ENCODE measurements around the gene SLC39A11. TPM values are rescaled to one million over a fixed set of nuclear protein-coding genes. Genes with fewer than 3 reads are reported as not detected.

SLC39A11 gene
- total RNA-seq, 4 donors from 2014 or later = 55.1 to 123 (median 97.0) TPM

- Histone ChIP-seq H3K27me3 (no peaks in the 10 kb centered on the region), H3K4me3 (replicated peaks in 1 of 3) (no peak overlapping the region), H3K36me3 (no peaks in the 10 kb centered on the region), H3K27ac (no peak overlapping the region), H3K4me1 (no peaks in the 10 kb centered on the region), H3K9me3 (no peaks in the 10 kb centered on the region)
- no peak for DNase-seq
- TF ChIP-seq CTCF (IDR thresholded peaks at IDR 0.05) (peak in 1 of 6 experiments; percentile 11), POLR2A (IDR thresholded peaks at IDR 0.05) (no peak)
- WGBS, 2 donors = 98% methylated on average over 8 of the region's 8 CpGs
- intact Hi-C loops (cut with DNase I) = no loop called here
Observed at GRCh38 chr17:72877348-72877747, 215.1 kb downstream of the SLC39A11 start.

GRCh38 chr17:72876413-72876812, 216.1 kb downstream of the SLC39A11 start:
- H3K4me1 ChIP-seq = no peaks in the 10 kb centered on the region
- no peak for DNase-seq
- no peak overlapping the region for H3K27ac ChIP-seq
- no peaks in the 10 kb centered on the region for H3K36me3 ChIP-seq
- H3K27me3 ChIP-seq = no peaks in the 10 kb centered on the region
- 97 to 100% methylated on average over 1 of the region's 1 CpG for WGBS, 2 donors
- H3K4me3 ChIP-seq (replicated peaks in 1 of 3) = no peak overlapping the region
- no peak for TF ChIP-seq POLR2A (IDR thresholded peaks at IDR 0.05)
- no peak for TF ChIP-seq CTCF (IDR thresholded peaks at IDR 0.05)
- intact Hi-C loops (cut with DNase I) = no loop called here
- H3K9me3 ChIP-seq = no peaks in the 10 kb centered on the region

GRCh38 chr17:72875361-72875760, 217.1 kb downstream of the SLC39A11 start:
- no peaks in the 10 kb centered on the region for H3K4me1 ChIP-seq
- WGBS, 2 donors = 76 to 93% methylated on average over 5 of the region's 5 CpGs
- TF ChIP-seq CTCF (IDR thresholded peaks at IDR 0.05) = no peak
- no peak for TF ChIP-seq POLR2A (IDR thresholded peaks at IDR 0.05)
- H3K9me3 ChIP-seq = no peaks in the 10 kb centered on the region
- H3K36me3 ChIP-seq = no peaks in the 10 kb centered on the region
- no peak overlapping the region for H3K27ac ChIP-seq
- no peak overlapping the region for H3K4me3 ChIP-seq (replicated peaks in 1 of 3)
- intact Hi-C loops (cut with DNase I) = no loop called here
- no peaks in the 10 kb centered on the region for H3K27me3 ChIP-seq
- no peak for DNase-seq

GRCh38 chr17:72872396-72872795, 220.1 kb downstream of the SLC39A11 start:
- H3K27ac ChIP-seq = no peak overlapping the region
- no peak overlapping the region for H3K4me3 ChIP-seq (replicated peaks in 1 of 3)
- intact Hi-C loops (cut with DNase I) = no loop called here
- 86 to 97% methylated on average over 8 to 9 of the region's 9 CpGs for WGBS, 2 donors
- no peak for DNase-seq
- no peaks in the 10 kb centered on the region for H3K4me1 ChIP-seq
- TF ChIP-seq CTCF (IDR thresholded peaks at IDR 0.05) (no peak), POLR2A (IDR thresholded peaks at IDR 0.05) (no peak)
- H3K27me3 ChIP-seq = no peaks in the 10 kb centered on the region
- H3K36me3 ChIP-seq = no peaks in the 10 kb centered on the region
- no peaks in the 10 kb centered on the region for H3K9me3 ChIP-seq

GRCh38 chr17:72870367-72870985, 222.0 kb downstream of the SLC39A11 start:
- Histone ChIP-seq H3K4me3 (replicated peaks in 1 of 3) (no peak overlapping the region), H3K4me1 (no peaks in the 10 kb centered on the region), H3K27me3 (no peaks in the 10 kb centered on the region), H3K27ac (no peak overlapping the region), H3K9me3 (no peaks in the 10 kb centered on the region), H3K36me3 (no peaks in the 10 kb centered on the region)
- intact Hi-C loops (cut with DNase I) = no loop called here
- DNase-seq = no peak
- TF ChIP-seq POLR2A (IDR thresholded peaks at IDR 0.05) (no peak), CTCF (IDR thresholded peaks at IDR 0.05) (no peak)
- 93 to 94% methylated on average over 6 of the region's 6 CpGs for WGBS, 2 donors

Data from thyroid gland (tissue), 4 donors.